ENCODE data around the gene RNF111.
A peak's percentile ranks its signal among the peaks of the same experiment; 100 is the strongest.

DNA sequence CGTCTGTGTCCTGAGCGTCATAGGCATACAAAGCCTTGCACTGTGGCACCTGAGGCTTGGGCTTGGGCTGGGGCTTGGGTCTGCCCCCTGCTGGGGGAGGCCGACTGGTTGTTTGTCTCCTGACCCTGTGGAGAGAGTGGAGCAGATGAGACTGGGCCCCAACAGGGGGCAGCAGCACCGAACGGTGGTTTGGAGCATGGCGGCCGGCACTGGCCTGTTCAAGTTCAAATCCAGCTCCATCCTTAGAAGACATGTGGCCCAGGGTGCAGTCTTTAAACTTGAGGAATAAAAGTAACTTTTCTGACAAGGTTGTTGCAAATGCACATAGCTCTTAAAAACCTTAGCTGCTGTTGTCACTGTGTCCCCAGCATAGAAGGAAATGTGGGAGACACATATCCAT lies 150.8 kb downstream of the RNF111 start:
- TF ChIP-seq, protein P1, sequence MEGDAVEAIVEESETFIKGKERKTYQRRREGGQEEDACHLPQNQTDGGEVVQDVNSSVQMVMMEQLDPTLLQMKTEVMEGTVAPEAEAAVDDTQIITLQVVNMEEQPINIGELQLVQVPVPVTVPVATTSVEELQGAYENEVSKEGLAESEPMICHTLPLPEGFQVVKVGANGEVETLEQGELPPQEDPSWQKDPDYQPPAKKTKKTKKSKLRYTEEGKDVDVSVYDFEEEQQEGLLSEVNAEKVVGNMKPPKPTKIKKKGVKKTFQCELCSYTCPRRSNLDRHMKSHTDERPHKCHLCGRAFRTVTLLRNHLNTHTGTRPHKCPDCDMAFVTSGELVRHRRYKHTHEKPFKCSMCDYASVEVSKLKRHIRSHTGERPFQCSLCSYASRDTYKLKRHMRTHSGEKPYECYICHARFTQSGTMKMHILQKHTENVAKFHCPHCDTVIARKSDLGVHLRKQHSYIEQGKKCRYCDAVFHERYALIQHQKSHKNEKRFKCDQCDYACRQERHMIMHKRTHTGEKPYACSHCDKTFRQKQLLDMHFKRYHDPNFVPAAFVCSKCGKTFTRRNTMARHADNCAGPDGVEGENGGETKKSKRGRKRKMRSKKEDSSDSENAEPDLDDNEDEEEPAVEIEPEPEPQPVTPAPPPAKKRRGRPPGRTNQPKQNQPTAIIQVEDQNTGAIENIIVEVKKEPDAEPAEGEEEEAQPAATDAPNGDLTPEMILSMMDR (IDR thresholded peaks at IDR 0.05) = peak; percentile 37 to 60 (median 50)
- TF ChIP-seq EP300 (IDR thresholded peaks at IDR 0.05; ENCODE audit: low read depth) = no peak
